ENCODE data around the gene RIBC2.
"Not testable (repeated sequence)": the region's sequence is repeated elsewhere in the genome, so short reads cannot be mapped to it uniquely, and the experiment has no call there.

RIBC2 gene

DNA sequence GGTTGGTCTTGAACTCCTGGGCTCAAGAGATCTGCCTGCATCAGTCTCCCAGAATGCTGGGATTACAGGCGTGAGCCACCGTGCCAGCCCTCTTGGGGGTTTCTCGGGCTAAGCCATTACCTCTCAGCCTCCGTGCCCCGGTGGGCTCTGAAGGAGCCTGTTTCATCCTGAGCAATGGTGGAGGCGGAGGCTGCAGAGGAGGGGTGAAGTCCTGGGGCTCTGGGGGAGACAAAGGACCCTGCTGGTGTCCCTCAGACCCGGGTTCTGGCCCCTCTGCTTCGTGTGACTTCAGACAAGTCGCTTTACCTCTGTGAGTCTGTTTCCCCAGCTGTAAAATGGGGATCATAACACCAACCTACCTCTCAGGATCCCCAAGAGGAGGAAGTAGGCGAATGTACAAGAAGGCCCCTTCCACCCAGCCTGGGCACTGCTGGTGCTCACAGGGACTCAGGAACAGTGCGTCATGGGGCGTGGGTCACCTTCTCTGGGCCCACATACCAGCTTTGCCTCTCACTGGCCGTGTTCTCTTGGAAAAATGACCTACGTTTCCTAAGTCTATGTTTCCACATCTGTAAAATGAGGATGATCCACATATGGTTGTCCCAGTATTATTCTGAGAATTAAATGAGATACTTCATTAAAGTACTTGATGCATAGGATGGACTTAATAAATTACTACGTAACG is 36.8 kb downstream of the RIBC2 start:
- no peak for DNase-seq

DNA sequence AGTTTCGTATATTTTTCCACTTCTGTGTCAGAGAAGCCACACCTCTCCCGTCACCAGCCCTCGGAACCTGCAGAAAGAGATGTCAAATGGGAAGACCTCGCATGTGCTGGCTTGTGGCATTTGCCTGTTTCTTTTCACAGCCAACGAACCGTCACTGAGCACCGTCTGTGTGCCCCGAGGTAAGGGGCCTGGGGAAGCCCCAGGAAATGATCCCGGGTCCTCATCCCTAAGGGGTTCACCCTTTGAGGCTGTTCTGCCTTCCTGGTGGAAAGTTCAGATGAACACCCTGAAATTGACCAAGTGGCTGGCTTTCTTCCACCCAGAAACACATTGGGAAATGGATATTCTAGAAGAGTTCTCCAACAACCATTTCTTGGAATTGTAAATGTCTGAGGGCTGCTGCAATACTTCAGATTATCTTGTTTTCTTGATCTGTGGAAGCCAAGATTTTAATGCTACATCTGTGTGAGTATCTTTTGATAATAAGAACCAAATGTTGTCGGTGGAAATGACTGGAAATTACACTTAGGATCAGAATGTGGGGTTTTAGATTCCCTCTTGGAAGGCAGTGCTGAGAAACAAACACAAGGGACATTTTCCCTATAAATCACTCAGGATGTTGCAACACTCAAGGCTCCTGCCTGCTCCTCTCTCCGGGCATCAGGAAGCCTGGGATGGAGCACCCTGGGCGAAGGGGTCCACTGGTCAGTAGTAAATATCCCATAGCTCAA is 37.6 kb downstream of the RIBC2 start:
- no peak for DNase-seq

DNA sequence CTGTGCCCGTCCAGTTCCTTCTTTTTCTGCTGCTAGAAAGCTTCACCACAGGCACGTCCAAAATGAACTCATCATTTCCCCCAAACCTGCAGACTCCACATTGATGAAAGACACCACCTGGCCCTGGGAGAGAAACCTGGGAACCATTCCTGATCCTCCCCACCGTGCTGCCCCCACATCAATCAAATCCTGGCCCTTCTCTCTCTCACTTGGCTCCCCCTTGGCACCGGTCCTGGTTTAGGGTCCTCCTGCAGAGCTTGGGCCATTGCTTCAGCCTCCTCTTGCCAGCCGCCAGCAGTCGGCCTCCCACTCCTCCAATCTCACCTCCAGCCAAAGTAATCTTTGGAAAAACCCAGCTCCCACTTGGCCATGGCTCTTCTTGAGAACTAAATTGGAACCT is 38.5 kb downstream of the RIBC2 start:
- no peak for DNase-seq

DNA sequence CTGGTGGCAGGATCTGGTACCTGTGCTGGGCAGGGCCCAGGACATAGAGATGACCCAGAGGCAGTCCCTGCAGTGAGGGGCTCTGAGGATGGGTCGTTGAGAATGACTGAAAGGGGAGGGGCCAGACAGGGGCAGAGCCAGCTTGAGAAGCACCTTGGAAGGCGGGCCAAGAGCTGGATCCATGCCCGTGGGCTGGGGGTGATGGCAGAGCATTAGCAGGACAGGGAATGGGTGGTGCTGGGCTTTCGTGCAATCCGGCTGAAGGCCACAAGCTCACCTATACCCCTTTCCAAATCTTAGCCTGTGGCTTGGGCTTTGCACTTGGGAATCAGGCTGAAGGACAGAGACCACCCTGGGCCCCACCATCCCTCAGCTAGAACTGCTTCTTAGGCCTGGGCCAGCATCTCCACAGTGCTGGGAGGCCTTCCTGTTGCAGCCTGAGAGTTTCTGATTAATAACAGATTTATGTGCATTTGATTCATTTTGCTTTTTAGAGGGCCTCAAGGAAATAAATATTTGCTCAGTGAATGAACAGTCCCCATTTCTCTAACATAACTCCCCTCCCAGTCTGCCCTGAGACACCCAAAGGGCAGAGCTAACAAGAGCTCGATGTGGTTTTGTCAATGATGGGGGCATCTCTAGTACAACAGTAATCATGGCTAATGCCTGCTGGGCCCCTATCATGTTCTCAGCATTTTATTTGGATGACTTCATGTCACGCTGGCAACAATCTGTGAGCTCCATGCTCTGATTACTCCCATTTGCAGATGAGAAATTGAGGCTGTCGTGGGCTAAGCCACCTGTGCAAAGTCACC is 39.3 kb downstream of the RIBC2 start:
- DNase-seq: no peak

DNA sequence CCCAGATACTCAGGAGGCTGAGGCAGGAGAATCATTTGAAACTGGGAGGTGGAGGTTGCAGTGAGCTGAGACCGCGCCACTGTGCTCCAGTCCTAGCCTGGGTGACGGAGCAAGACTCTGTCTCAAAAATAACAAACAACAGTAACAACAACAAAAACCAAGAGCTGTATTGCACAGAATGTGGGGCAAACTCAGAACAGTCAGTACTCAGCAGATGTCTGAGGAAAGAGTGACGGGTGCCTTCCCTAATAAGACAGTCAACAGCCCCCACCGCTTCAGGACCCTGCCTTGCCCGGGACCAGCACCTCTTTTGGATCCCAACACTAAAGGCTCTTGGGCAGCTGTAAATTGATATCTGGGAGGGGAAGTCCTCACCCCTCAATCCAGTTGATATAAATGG is 40.3 kb downstream of the RIBC2 start:
- no peak for DNase-seq

DNA sequence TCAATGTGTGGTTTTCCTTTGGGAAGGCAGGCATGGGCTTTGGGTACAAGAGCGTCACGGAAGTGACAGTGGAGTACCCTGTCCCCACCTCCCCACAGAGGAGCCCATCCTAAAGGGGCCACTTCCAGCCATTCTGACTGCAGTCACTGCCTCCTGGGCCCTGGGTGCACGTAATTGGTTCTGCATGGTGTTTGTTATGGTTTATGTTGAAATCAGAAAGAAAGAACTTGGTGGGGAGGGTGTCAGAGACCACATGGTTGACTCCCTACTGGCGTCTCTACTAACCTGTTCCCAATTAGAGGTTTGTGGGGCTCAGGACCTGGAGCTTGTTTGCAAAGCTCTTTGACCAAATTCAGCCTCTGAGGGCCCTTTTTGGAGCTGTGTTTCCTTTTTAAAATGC is 40.8 kb downstream of the RIBC2 start:
- DNase-seq: no peak

DNA sequence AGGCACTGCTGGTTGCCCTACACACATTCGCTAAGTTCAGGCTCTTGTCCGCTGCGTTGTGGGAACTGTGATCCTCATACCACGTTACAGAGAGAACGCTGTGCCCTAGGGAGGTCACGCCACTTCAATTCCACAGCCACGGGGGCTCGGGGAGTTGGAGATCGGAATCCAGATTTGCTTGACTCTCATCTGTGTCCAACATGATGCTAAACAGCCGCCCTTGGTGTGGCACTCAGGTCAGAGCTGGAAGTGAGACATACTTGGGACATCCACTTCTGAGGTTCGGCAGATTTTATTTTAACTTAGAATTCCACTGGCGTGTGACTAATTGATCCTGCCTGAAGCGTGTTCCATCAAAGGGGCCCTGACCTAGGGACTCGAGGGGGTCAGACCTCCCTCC is 41.7 kb downstream of the RIBC2 start:
- DNase-seq: no peak

DNA sequence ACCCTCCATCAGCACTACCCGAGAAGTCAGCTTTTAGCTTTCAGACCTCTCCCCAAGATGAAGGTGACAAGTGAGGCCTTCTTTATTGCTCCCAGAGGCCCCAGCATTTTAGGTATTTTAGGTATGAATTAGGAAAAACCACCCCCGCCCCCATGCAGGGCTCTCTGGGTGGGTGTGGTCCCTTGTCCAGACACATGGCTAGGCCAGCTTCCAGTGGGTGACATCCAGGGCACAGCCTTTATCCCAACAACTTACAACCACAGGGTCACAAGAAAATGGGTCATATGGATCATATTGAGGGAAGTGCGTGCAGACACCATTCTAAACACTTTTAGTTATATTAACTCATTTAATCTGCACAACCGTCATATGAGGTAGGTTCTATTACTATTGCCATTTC is 42.1 kb downstream of the RIBC2 start:
- DNase-seq: no peak

DNA sequence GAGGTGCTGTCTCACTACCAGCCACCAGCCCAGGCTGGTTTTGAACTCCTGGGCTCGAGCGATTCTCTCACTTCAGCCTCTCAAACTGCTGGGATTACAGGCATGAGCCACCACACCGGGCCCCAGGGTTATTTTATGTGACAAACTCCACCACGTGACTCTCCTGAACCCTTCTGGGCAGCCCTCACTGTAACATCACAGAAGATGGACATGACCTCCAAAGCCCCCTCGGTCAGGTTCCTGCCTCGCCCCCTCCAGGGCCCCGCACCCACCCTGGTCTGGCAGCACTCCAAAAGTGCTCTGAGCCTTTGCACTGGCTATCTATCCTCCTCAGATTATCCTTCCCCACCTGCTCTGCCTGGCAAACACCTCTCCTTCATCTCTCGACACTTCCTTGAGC is 43.3 kb downstream of the RIBC2 start:
- DNase-seq: no peak

DNA sequence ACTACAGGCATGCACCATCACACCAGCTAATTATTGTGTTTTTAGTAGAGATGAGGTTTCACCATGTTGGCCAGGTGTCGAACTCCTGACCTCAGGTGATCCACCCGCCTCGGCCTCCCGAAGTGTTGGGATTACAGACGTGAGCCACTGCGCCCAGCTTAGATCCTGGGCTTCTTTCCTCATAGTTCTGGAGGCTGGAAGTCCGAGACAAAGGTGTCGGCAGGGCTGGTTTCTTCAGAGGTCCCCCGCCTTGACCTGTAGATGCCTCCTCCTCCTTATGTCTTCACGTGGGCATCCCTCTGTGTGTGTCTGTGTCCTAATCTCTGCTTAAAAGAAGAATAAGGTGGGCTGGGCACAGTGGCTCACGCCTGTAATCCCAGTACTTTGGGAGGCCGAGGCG is 45.0 kb downstream of the RIBC2 start:
- DNase-seq: no peak

DNA sequence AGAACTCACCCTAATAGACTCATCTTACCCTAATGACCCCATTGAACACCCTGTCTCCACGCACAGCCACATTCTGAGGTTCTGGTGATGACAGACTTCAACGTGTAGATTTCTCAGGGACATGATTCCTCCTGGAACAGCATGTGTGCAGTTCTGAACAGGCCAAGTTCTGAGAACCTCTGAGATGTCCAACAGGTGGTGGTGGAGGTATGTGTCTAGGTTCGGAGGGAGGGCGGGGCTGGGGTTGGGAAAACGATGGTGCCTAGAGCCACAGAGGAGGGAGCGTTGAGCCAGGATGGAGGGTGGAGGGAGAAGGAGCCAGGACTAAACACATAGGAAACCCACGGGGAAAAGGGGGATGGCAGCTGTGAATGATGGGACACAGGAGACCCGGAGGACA is 45.7 kb downstream of the RIBC2 start:
- no peak for DNase-seq

DNA sequence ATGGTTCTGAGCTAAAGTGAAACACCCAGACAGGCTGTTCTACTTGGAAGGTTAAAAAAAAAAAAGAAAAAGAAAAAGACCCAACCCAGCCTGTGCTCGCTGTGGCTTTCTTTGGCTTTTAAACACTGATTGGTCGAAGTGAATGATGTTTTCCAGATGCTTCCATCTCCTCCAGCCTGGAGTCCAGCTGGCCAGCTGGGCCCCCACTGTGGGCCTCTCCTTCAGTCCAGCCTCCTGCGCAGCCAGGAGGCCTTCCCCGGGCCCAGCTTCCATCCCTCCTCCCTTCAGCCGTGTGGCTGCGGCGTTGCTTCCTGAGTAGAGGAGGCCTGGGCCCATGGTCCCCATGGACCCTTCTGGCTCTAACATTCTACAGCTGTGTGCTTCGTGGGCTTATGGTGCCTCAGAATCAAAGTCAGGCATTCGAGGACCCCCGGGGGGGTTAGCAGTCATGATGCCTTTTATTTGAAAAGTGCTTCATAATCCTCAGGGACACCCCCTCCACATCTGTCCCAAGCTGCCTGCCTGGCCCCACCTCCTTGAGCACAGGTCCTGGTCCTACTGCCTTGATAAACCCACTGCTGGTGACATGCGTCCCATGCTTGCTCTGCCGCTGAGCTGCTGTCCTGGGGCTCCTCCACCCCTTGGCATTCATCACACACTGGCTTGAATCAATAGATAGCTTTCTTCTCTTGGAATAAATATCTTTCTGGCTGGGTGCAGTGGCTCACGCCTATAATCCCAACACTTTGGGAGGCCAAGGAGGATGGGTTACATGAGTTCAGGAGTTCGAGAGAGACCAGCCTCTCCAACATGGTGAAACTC is 47.0 kb downstream of the RIBC2 start:
- no peak for DNase-seq

DNA sequence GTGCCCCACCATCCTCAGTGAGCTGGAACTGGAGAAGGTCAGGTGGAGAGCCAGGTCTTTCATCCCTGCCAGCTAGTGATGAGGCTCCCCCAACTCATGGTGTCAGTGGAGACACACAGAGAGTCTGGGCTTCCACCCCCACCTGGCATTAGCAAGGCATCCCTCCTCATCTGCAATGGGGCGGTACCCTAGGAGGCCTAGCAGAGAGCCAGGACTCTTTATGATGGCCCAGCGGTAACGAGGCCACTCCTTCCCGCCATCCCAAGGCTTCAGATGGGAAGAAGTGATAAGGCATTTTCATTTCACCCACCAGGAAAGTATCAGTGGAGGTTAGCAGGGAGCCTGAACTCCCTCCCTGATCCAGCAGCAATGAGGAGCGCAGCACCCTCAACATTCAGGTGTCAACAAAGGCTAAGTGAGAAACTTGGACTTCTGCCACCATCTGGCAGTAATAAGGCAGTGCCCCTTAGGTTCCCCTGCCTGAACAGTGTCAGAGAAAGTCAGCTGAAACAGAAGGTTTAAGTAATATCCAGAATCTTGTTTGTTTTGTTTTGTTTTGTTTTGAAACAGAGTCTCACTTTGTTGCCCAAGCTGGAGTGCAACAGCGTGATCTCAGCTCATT is 48.7 kb downstream of the RIBC2 start:
- no peak for DNase-seq

DNA sequence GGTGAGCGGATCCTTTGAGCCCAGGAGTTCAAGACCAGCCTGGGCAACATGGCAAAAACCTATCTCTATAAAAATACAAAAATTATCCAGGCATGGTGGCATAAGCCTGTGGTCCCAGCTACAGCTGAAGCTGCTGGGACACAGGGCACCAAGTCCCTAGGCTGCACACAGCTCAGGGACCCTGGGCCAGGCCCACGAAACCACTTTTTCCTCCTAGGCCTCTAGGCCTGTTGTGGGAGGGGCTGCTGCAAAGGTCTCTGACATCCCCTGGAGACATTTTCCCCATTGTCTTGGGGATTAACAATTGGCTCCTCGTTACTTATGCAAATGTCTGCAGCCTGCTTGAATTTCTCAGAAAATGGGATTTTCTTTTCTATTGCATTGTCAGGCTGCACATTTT is 50.2 kb downstream of the RIBC2 start:
- DNase-seq: not testable (repeated sequence)

DNA sequence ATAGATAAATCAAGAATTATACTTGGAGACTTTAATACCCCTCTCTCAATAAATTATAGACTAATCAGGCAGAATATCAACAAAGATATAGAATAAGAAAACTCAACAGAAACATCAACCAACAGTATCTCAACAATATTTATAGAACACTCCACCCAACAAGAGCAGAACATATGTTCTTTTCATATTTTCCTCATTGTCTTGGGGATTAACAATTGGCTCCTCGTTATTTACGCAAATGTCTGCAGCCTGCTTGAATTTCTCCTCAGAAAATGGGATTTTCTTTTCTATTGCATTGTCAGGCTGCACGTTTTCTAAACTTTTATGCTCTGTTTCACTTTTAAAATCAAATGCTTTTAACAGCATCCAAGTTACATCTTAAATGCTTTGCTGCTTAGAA is 52.1 kb downstream of the RIBC2 start:
- DNase-seq: no peak

DNA sequence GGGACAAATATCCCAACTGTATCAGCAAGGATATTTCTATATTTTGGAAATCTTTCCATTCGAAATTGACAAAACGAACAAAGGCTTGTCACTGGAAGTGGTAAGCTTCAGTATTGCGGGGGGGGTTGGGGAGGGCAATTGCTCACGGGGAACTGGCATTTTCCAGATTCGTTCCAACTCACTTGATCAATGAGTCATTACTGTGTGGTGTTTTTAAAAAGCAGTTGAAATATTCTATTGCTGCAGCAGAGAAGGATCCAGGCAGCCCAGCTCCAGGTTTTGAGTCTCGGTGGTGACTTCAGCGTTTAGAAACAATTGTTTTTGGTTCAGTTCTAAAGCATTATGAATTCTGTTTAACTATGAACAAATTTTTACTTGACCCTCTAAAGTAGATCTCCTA is 55.4 kb downstream of the RIBC2 start:
- no peak for DNase-seq

DNA sequence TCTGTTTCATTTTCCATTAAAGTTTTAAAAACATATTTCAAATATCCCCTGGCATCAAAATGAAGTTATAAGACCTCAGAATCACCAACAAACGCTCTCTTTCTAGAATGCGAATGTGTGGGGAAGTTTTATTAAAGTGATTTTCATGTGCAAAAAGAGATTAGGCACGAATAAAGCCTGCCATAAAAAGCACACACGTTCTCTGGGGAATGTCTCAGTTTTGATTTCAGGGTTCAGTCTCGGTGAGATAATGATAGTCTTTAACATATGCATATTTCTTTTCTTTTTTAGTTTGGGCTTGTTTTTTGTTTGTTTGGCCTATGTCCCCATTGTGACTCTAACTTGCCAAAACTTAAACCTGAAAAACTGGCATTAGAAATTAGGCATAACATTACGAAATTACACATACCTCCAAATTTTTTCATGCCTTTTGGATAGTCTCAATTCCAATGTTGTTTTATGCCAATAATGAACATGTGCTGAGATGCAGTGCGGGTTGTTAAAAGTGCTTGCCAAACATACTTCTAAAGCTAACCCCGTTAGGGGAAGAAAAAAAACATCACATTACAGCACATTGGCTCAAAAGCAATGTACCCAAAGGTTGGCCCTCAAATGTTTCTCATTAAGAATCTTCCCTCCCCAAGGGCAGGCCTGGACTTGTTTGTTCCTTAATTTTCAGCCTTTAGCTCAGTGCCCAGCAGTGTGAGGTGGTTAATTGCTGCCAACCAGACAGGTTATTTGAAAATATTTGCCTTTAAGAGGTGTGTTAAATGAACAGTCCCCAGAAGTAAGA is 56.0 kb downstream of the RIBC2 start:
- no peak for DNase-seq

DNA sequence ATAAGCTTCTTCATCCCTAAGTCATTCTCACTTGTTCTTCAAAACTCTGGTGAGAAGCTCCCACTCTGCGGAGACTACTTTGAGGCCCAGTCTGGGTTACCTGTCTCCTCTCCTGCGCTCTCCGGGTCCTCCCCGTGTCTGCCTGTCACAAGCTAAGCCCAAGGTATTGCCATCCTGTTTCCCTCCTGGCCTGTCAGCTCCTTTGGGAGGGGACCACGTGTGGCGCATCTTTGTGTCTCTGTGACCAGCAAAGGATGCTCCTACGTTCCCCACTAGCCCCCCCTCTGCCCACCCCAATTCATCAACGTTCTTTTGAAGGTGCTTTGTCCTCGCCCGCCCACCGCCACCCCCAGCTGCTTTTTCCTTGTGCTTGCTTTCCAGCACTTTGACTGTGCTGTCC is 57.4 kb downstream of the RIBC2 start:
- no peak for DNase-seq

DNA sequence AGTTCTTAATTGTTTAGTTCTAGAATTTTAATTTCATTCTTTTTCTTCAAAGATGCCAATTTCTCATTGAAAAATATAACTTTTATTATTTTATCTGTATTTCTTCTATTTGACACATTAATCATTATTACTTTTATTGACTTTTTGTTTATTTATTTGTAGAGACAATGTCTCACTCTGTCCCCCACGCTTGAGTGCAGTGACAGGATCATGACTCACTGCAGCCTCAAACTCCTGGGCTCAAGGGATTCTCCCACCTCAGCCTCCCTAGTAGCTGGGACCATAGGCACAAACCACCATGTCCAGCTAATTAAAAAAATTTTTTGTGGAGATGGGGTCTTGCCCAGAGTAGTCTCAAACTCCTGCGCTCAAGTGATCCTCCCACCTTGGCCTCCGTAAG is 58.9 kb downstream of the RIBC2 start:
- no peak for DNase-seq

DNA sequence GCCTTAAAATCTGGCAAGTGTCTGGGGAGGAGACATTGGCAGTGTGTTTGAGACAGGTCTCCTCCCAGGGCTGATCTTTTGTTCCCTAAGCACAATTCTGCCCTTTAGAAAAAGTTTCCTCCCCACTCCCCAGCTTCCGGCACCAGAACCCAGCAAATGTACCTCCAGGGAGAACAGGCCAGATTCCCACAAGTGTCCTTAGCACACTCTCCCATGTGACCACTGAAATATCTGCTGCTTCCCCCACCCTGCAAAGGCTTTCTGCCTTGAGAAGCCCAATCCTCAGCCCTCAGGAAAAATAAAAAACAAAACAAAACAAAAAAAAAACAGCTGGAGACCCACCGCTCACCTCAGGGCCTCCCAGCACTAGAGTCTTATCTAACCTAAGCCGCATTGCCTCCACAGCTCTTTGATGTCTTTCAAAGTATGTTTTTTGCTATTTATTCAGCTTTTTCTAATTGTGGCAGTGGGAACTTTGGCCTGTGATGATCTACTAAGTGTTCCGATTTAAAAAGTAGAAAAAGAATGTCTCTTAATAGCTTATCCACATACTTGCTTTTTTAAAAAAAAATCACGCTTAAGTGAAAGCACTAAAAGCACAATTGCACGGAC is 60.2 kb downstream of the RIBC2 start:
- DNase-seq: no peak

DNA sequence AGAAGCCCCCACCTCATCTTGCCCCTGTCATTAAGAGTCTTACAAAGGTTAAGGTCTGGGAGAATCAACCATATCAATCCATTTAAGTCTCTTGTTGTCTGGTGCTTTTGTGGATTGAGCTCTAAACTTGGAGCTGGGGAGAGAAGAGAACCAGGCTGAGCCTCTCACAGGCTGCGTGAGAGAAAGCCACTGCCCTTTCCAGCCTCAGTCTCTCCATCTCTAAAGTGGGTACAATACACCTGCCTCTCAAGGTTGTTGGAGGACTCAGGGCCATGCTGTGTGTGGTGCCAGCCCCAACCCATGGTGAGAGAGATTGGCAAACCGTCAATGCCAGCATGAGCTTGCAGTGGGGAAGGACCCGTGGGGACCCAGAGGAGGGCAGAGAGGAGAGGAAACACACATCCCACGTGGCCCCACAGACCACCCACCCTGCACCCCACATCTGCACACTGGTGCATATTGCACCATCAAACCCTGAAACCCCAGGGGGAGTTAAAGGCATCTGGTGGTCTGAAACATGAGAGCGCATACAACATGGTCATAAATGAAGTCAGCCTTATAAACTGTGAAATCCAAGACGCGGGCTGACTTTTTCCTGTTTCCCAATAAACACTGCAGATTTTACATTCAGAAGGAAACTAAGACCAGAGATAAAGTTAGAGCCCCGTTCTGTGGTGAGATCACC is 61.7 kb downstream of the RIBC2 start:
- no peak for DNase-seq

Data from activated T-cell treated with anti-CD3 and anti-CD28 coated beads, Interleukin-2, amount 50 U/mL, for 48 hours (primary cell).